HEK293 (cell line): ENCODE measurements around the gene APEX2.

ENCODE experiments used
- CTCF ChIA-PET: fragments of 350-600 bp; formaldehyde crosslinking; extraction: SDS; loops from one replicate; lab custom pipeline; 2021; ENCODE audit warnings: antibody characterized with exemption; lab: Yijun Ruan, JAX
- POLR2A ChIA-PET: fragments of 300-600 bp; formaldehyde crosslinking; extraction: SDS; loops from one replicate; lab custom pipeline; 2020; ENCODE audit warnings: antibody characterized with exemption, inconsistent platforms; lab: Yijun Ruan, JAX
- H3K27ac ChIP-seq: fragments of 200-500 bp; sonication (Bioruptor generic); 2 replicates; pipeline ENCODE4 v1.5.1; 2014; ENCODE audit warnings: low read depth, low read length, control low read depth, inconsistent platforms; ENCODE audit errors: extremely low read depth
- H3K36me3 ChIP-seq, 2 experiments: fragments of 200-500 bp in 1 of 2; sonication (Bioruptor generic) in 1 of 2; 1 replicate in 1 of 2; 2 replicates in 1 of 2; pipeline ENCODE4 v1.5.1; 2014 to 2017; ENCODE audit warnings: inconsistent platforms in 2 of 2, low read length in 2 of 2; ENCODE audit not compliant: control insufficient read depth in 2 of 2, insufficient read depth in 1 of 2
- H3K4me1 ChIP-seq: fragments of 200-500 bp; sonication (Bioruptor generic); 2 replicates; pipeline ENCODE4 v1.5.1; 2014; ENCODE audit warnings: mild to moderate bottlenecking, low read length, inconsistent platforms; ENCODE audit not compliant: control insufficient read depth, insufficient read depth
- H3K4me3 ChIP-seq: 2 replicates; pipeline ENCODE4 v1.5.1; 2011; ENCODE audit warnings: low read depth, mild to moderate bottlenecking, control low read depth, low read length, moderate library complexity
- H3K9me3 ChIP-seq: fragments of 200-500 bp; sonication (Bioruptor generic); 2 replicates; pipeline ENCODE4 v1.5.1; 2014; ENCODE audit warnings: low read depth, low read length, inconsistent platforms; ENCODE audit not compliant: control insufficient read depth, insufficient read depth
- ELK4 ChIP-seq: IDR thresholded peaks from 2 replicates; pipeline ENCODE4 v1.6.1; 2011; ENCODE audit warnings: mild to moderate bottlenecking, low read depth, low read length, borderline replicate concordance
- FEZF1 ChIP-seq: fragments of 450-650 bp; formaldehyde crosslinking; IDR thresholded peaks from 2 replicates; pipeline ENCODE4 v1.5.1; 2016; ENCODE audit warnings: missing biosample characterization, missing genetic modification characterization
- GLI2 ChIP-seq: fragments of 450-650 bp; formaldehyde crosslinking; IDR thresholded peaks from 2 replicates; pipeline ENCODE4; 2017; ENCODE audit warnings: missing biosample characterization, missing genetic modification characterization, low read depth, borderline replicate concordance
- GLI4 ChIP-seq: fragments of 450-650 bp; formaldehyde crosslinking; IDR thresholded peaks from 2 replicates; pipeline ENCODE4 v1.5.1; 2016; ENCODE audit warnings: missing biosample characterization, missing genetic modification characterization
- KLF10 ChIP-seq: fragments of 450-650 bp; IDR thresholded peaks from 2 replicates; pipeline ENCODE4 v1.5.1; 2018; ENCODE audit warnings: missing biosample characterization, mild to moderate bottlenecking, missing genetic modification characterization
- KLF7 ChIP-seq: fragments of 450-650 bp; formaldehyde crosslinking; IDR thresholded peaks from 2 replicates; pipeline ENCODE4 v1.5.1; 2016; ENCODE audit warnings: missing biosample characterization, missing genetic modification characterization, borderline replicate concordance
- KLF8 ChIP-seq: fragments of 450-650 bp; formaldehyde crosslinking; IDR thresholded peaks from 2 replicates; pipeline ENCODE4 v1.5.1; 2016; ENCODE audit warnings: missing biosample characterization, missing genetic modification characterization
- OVOL3 ChIP-seq: fragments of 450-650 bp; formaldehyde crosslinking; IDR thresholded peaks from 2 replicates; pipeline ENCODE4 v1.5.1; 2016; ENCODE audit warnings: missing biosample characterization, missing genetic modification characterization
- PRDM10 ChIP-seq: fragments of 450-650 bp; formaldehyde crosslinking; IDR thresholded peaks from 2 replicates; pipeline ENCODE4 v1.5.1; 2016; ENCODE audit warnings: missing biosample characterization, missing genetic modification characterization
- SCRT2 ChIP-seq: fragments of 450-650 bp; formaldehyde crosslinking; IDR thresholded peaks from 2 replicates; pipeline ENCODE4 v1.5.1; 2016; ENCODE audit warnings: missing biosample characterization, missing genetic modification characterization
- ZIC2 ChIP-seq: fragments of 450-650 bp; formaldehyde crosslinking; IDR thresholded peaks from 2 replicates; pipeline ENCODE4 v1.5.1; 2016; ENCODE audit warnings: missing biosample characterization, missing genetic modification characterization
- ZNF121 ChIP-seq: fragments of 450-650 bp; formaldehyde crosslinking; IDR thresholded peaks from 2 replicates; pipeline ENCODE4 v1.5.1; 2016; ENCODE audit warnings: missing biosample characterization, missing genetic modification characterization
- ZNF18 ChIP-seq: fragments of 450-650 bp; formaldehyde crosslinking; IDR thresholded peaks from 2 replicates; pipeline ENCODE4 v1.5.1; 2016; ENCODE audit warnings: missing biosample characterization, missing genetic modification characterization
- ZNF366 ChIP-seq: fragments of 450-650 bp; formaldehyde crosslinking; conservative IDR thresholded peaks from 2 replicates; pipeline ENCODE4 v1.5.1; 2016; ENCODE audit warnings: missing biosample characterization, missing genetic modification characterization
- ZNF585B ChIP-seq: fragments of 450-650 bp; formaldehyde crosslinking; IDR thresholded peaks from 2 replicates; pipeline ENCODE4 v1.5.1; 2016; ENCODE audit warnings: missing biosample characterization, missing genetic modification characterization
- ZNF610 ChIP-seq: fragments of 450-650 bp; formaldehyde crosslinking; IDR thresholded peaks from 2 replicates; pipeline ENCODE4 v1.5.1; 2016; ENCODE audit warnings: missing biosample characterization, missing genetic modification characterization, borderline replicate concordance
- ZNF670 ChIP-seq: fragments of 450-650 bp; formaldehyde crosslinking; IDR thresholded peaks from 2 replicates; pipeline ENCODE4 v1.5.1; 2016; ENCODE audit warnings: missing biosample characterization, missing genetic modification characterization, low read depth
- ZNF785 ChIP-seq: fragments of 450-650 bp; formaldehyde crosslinking; IDR thresholded peaks from 2 replicates; pipeline ENCODE4 v1.5.1; 2016; ENCODE audit warnings: missing biosample characterization, missing genetic modification characterization
- ZSCAN23 ChIP-seq: fragments of 450-650 bp; formaldehyde crosslinking; IDR thresholded peaks from 2 replicates; pipeline ENCODE4 v1.5.1; 2016; ENCODE audit warnings: missing biosample characterization, missing genetic modification characterization
- ZSCAN5A ChIP-seq: fragments of 450-650 bp; formaldehyde crosslinking; IDR thresholded peaks from 2 replicates; pipeline ENCODE4 v1.5.1; 2016; ENCODE audit warnings: missing biosample characterization, missing genetic modification characterization
- TF ChIP-seq, protein P1 (sequence below): fragments of 450-650 bp; formaldehyde crosslinking; IDR thresholded peaks from 2 replicates; pipeline ENCODE4 v1.5.1; 2016; ENCODE audit warnings: missing biosample characterization, missing genetic modification characterization
- TF ChIP-seq, protein P2 (sequence below): fragments of 450-650 bp; formaldehyde crosslinking; IDR thresholded peaks from 2 replicates; pipeline ENCODE4 v1.5.1; 2017; ENCODE audit warnings: missing biosample characterization, missing genetic modification characterization

APEX2 gene

DNA sequence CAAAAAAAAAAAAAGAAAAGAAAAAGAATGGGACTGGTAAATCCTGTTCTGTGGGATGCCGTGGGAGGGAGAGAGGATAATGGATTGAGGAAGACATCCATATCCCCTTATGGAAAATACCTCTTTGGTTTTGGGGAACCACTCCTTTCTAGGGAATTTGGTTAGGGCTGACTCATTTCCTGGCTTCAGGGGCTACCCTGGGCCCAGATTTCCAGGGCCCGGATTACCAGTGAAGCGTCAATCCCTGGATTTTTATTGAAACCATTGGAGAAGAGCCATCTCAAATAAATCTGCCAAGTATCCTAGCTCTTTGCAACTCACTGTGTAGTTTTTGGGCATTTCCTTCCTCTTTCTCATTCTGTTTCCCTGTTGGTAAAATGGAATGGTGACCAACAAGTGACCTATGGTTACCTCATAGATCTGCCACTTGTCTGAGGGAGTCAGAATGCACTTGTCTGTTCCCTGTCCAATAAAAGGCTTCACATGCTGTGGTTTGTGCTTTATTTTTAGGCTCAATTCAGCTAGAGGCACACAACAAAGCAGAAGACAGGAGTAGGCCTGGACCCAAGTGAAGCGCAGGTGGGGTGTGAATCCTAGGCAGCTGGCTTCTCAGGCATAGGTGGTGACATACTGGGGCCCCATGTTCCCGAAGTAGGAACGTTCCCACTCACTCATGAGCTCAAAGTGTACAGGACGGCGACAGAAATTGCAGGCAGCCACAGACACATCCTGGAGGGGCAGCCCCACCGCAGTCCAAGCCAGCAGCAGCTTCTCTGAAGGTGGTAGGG is 8.6 kb downstream of the APEX2 start:
- Histone ChIP-seq H3K4me1 (no peaks in the 10 kb centered on the region), H3K4me3 (no peak overlapping the region), H3K36me3 (peaks cover 0 to 36% of the 10 kb centered on the region in 2 experiments; a peak in 1 of 3 replicates), H3K27ac (no peak overlapping the region), H3K9me3 (no peaks in the 10 kb centered on the region)
- POLR2A ChIA-PET: interaction anchor here (2.5 kb wide), 1 partner anchor 9 kb away, joined by 22 read pairs; the partner anchor contains the start of gene APEX2
- TF ChIP-seq PRDM10 (tag by site-specific recombination) (no peak), SCRT2 (tag by site-specific recombination) (peak; percentile 50; the same call in 1 of the 2 replicates), GLI2 (no peak), ZSCAN23 (tag by site-specific recombination) (no peak)
- CTCF ChIA-PET: no interaction called here

DNA sequence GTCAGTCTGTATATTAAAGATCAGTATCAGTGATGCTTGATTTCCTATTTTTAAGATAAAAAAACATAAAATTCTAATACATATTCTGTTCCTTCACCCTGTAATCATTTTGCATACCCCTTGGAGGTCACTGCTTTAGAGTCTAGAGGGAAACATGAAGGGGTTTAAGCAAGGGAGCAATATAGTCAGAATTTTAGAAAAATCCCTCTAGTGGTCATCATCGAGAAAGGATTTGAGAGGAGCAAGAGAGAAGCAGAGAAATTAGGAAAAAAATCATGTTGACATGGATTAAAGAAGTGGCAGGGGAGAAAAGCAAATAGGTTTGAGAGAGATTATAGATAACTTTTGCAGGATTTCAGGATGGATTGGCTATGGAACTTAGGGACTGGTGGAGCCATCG is 11.1 kb downstream of the APEX2 start:
- Histone ChIP-seq H3K4me1 (no peaks in the 10 kb centered on the region), H3K36me3 (peaks cover 0 to 11% of the 10 kb centered on the region in 2 experiments; a peak in 1 of 3 replicates)
- POLR2A ChIA-PET: no interaction called here
- TF ChIP-seq OVOL3 (tag by site-specific recombination) (no peak), GLI4 (tag by site-specific recombination) (no peak), KLF10 (tag by site-specific recombination) (no peak), ZIC2 (tag by site-specific recombination) (no peak), ZNF610 (no peak), KLF7 (tag by site-specific recombination) (no peak), ZNF585B (tag by site-specific recombination) (no peak), KLF8 (no peak), ZNF121 (no peak), ZNF670 (no peak), SCRT2 (tag by site-specific recombination) (no peak), ZNF18 (tag by site-specific recombination) (no peak), ZSCAN5A (tag by site-specific recombination) (no peak), FEZF1 (tag by site-specific recombination) (no peak), ELK4 (no peak), ZNF366 (tag by site-specific recombination) (no peak), ZNF785 (no peak)
- TF ChIP-seq, protein P1, sequence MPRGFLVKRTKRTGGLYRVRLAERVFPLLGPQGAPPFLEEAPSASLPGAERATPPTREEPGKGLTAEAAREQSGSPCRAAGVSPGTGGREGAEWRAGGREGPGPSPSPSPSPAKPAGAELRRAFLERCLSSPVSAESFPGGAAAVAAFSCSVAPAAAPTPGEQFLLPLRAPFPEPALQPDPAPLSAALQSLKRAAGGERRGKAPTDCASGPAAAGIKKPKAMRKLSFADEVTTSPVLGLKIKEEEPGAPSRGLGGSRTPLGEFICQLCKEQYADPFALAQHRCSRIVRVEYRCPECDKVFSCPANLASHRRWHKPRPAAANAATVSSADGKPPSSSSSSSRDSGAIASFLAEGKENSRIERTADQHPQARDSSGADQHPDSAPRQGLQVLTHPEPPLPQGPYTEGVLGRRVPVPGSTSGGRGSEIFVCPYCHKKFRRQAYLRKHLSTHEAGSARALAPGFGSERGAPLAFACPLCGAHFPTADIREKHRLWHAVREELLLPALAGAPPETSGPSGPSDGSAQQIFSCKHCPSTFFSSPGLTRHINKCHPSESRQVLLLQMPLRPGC (tag by site-specific recombination): no peak
- TF ChIP-seq, protein P2, sequence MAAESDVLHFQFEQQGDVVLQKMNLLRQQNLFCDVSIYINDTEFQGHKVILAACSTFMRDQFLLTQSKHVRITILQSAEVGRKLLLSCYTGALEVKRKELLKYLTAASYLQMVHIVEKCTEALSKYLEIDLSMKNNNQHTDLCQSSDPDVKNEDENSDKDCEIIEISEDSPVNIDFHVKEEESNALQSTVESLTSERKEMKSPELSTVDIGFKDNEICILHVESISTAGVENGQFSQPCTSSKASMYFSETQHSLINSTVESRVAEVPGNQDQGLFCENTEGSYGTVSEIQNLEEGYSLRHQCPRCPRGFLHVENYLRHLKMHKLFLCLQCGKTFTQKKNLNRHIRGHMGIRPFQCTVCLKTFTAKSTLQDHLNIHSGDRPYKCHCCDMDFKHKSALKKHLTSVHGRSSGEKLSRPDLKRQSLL: no peak
- TF ChIP-seq, all 188 proteins: peak for 0
- Histone ChIP-seq H3K27ac (no peak overlapping the region), H3K9me3 (no peaks in the 10 kb centered on the region), H3K4me3 (no peak overlapping the region)
- CTCF ChIA-PET: interaction anchor here (1.0 to 2.2 kb wide), 2 partner anchors 11 to 14 kb away, joined by 3 to 11 read pairs; partner anchors contain the start of gene APEX2
